SJSA1 (cell line): ENCODE data around the gene HSD17B1. TPM values are rescaled to one million over a fixed set of nuclear protein-coding genes. Genes with fewer than 3 reads are reported as not detected.
"Not testable (repeated sequence)": the region's sequence is repeated elsewhere in the genome, so short reads cannot be mapped to it uniquely, and the experiment has no call there.

ENCODE experiments used
- DNase-seq, 2 experiments: peaks; one replicate each; pipeline ENCODE4 v3.0.0-alpha.2; 2015 to 2020; ENCODE audit warnings: low spot score in 2 of 2, low read depth in 1 of 2
- H3K27ac ChIP-seq: fragments of 250-450 bp; sonication (Bioruptor Pico); 2 replicates; pipeline ENCODE4 v1.5.1; 2020; ENCODE audit warnings: mild to moderate bottlenecking, moderate library complexity
- H3K27me3 ChIP-seq: fragments of 250-450 bp; sonication (Bioruptor Pico); replicated peaks from 2 replicates; pipeline ENCODE4 v1.5.1; 2020; ENCODE audit warnings: mild to moderate bottlenecking, moderate library complexity
- H3K36me3 ChIP-seq: fragments of 250-450 bp; sonication (Bioruptor Pico); 2 replicates; pipeline ENCODE4 v1.5.1; 2020; ENCODE audit warnings: mild to moderate bottlenecking
- H3K4me1 ChIP-seq: fragments of 250-450 bp; sonication (Bioruptor Pico); replicated peaks from 2 replicates; pipeline ENCODE4 v1.6.1; 2021; ENCODE audit warnings: mild to moderate bottlenecking
- H3K4me3 ChIP-seq: fragments of 250-450 bp; sonication (Bioruptor Pico); 2 replicates; pipeline ENCODE4 v1.5.1; 2020; ENCODE audit warnings: mild to moderate bottlenecking
- H3K9me3 ChIP-seq: fragments of 250-450 bp; sonication (Bioruptor Pico); replicated peaks from 2 replicates; pipeline ENCODE4 v1.5.1; 2020; ENCODE audit warnings: mild to moderate bottlenecking
- total RNA-seq: library from RNA; depleted of rRNA; stranded (reverse); fragments of >200 nt; shearing (Covaris generic); gene quantifications from 2 replicates; pipeline ENCODE4 v1.2.3, GENCODE V29; 2014

HSD17B1 gene
- total RNA-seq, 1 experiment from 2014 or later = 0.13 TPM

DNA sequence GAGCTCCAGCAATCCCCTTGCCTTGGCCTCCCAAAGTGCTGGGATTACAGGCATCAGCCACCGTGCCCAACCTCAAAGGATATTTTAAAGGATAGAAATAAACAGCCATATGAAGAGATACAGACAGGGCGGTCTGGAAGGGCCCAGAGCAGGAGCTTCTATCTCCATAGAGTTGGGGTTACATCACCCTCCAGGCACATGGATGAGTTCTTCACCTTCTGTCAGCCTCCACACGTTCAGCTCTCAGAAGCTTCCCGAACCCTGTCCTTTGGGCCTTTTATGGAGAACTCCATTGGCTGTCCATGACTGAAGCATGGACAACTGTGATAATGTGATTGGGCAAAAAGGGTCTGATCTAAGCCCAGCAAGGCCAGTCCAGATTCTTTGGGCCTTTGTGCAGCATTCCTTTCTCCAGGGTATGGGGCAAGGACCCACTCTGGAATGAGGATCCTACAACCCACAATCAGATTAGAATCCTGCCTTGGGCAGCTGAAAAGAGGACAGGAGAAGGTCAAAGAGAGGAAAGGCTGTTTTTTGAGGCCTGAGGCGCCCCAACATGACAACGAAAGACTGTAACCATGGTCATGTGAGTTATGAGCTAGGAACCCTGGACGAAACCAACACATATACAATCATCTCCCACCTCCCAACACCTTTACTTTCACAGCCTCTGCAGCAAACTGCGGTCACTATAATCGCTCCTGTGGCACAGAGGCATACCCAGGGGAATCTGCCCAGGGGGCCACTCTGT, 6.8 kb upstream of the HSD17B1 start:
- not testable (repeated sequence) for H3K9me3 ChIP-seq, H3K27me3 ChIP-seq, H3K4me1 ChIP-seq, DNase-seq, H3K27ac ChIP-seq, H3K4me3 ChIP-seq
- H3K36me3 ChIP-seq = peaks cover 38% of the 10 kb centered on the region

GRCh38 chr17:42547001-42547461, 5.7 kb upstream of the HSD17B1 start:
- no peak for DNase-seq
- Histone ChIP-seq H3K4me3 (no peak overlapping the region), H3K36me3 (peaks cover 31% of the 10 kb centered on the region), H3K9me3 (no peaks in the 10 kb centered on the region), H3K27ac (no peak overlapping the region), H3K4me1 (no peaks in the 10 kb centered on the region), H3K27me3 (no peaks in the 10 kb centered on the region)

DNA sequence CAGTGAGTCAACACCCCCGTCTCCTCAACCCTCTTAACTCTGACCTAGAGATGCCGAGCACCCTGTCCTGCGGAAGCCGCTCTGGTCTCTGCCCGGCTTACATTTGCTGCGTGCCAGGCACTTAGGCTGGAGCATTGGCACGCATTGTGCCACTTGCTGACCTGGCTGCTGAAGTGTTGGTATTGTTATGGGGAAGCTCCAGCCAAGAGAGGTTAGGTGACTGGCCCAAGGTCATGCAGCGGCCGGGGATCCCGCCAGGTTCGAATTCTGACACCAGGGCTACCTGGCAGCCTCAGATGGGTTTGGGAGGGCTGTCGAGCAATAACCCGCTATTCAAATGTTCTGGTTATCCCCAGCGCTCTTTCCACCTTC, 5.0 kb upstream of the HSD17B1 start:
- Histone ChIP-seq H3K27ac (no peak overlapping the region), H3K4me1 (no peaks in the 10 kb centered on the region), H3K4me3 (no peak overlapping the region), H3K36me3 (peaks cover 24% of the 10 kb centered on the region), H3K27me3 (no peaks in the 10 kb centered on the region), H3K9me3 (no peaks in the 10 kb centered on the region)
- no peak for DNase-seq

GRCh38 chr17:42548070-42548837, 4.5 kb upstream of the HSD17B1 start:
- DNase-seq = no peak
- no peak overlapping the region for H3K27ac ChIP-seq
- no peaks in the 10 kb centered on the region for H3K27me3 ChIP-seq
- H3K9me3 ChIP-seq = no peaks in the 10 kb centered on the region
- H3K4me1 ChIP-seq = no peaks in the 10 kb centered on the region
- peaks cover 20% of the 10 kb centered on the region for H3K36me3 ChIP-seq
- no peak overlapping the region for H3K4me3 ChIP-seq

GRCh38 chr17:42548993-42549755, 3.5 kb upstream of the HSD17B1 start:
- Histone ChIP-seq H3K4me1 (peaks cover 6% of the 10 kb centered on the region), H3K4me3 (no peak overlapping the region), H3K27me3 (no peaks in the 10 kb centered on the region), H3K27ac (no peak overlapping the region), H3K9me3 (no peaks in the 10 kb centered on the region), H3K36me3 (peaks cover 17% of the 10 kb centered on the region)
- no peak for DNase-seq

DNA sequence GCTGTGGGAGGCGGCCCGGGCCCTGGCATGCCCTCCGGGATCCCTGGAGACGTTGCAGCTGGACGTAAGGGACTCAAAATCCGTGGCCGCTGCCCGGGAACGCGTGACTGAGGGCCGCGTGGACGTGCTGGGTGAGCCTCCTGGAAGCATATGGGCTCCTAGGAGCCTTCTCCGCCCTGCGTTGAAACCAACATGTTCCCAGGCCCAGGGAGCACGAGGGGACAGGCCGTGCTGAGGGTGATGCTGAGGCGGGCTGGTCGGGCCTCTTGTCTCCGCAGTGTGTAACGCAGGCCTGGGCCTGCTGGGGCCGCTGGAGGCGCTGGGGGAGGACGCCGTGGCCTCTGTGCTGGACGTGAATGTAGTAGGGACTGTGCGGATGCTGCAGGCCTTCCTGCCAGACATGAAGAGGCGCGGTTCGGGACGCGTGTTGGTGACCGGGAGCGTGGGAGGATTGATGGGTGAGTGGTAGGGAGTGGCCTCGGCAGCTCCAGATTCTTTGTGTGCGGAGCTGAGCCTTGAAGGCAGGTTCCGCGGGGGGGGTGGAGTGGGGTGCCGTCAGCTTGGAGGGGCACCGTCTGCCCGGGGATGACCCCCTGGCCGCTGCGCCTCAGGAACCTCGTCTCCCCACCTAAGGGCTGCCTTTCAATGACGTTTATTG, 567 bp downstream of the HSD17B1 start:
- no peak for DNase-seq
- H3K36me3 ChIP-seq = peaks cover 6% of the 10 kb centered on the region
- H3K27me3 ChIP-seq = no peaks in the 10 kb centered on the region
- peaks cover 6% of the 10 kb centered on the region for H3K4me1 ChIP-seq
- H3K9me3 ChIP-seq = no peaks in the 10 kb centered on the region
- no peak overlapping the region; the same call in 1 of the 2 replicates for H3K4me3 ChIP-seq
- H3K27ac ChIP-seq = no peak overlapping the region

- peak overlapping the region; percentile 81 for H3K4me3 ChIP-seq
Measured at GRCh38 chr17:42553866-42554249, 1.1 kb downstream of the HSD17B1 start.

GRCh38 chr17:42554250-42555121, 1.8 kb downstream of the HSD17B1 start:
- no peaks in the 10 kb centered on the region for H3K9me3 ChIP-seq
- H3K27me3 ChIP-seq = no peaks in the 10 kb centered on the region
- peak; percentile 69 to 82 for DNase-seq
- peaks cover 6% of the 10 kb centered on the region for H3K36me3 ChIP-seq
- H3K27ac ChIP-seq = peak overlapping the region; percentile 35
- H3K4me3 ChIP-seq = peak overlapping the region; percentile 81
- H3K4me1 ChIP-seq = peaks cover 6% of the 10 kb centered on the region

More at GRCh38 chr17:42553866-42554249, 1.1 kb downstream of the HSD17B1 start:
- Histone ChIP-seq H3K27ac (no peak overlapping the region), H3K36me3 (peaks cover 6% of the 10 kb centered on the region), H3K4me1 (peaks cover 6% of the 10 kb centered on the region), H3K9me3 (no peaks in the 10 kb centered on the region), H3K27me3 (no peaks in the 10 kb centered on the region)
- no peak for DNase-seq

GRCh38 chr17:42555122-42555622, 2.4 kb downstream of the HSD17B1 start:
- H3K27me3 ChIP-seq = no peaks in the 10 kb centered on the region
- peak overlapping the region; percentile 35 for H3K27ac ChIP-seq
- DNase-seq = no peak
- no peaks in the 10 kb centered on the region for H3K9me3 ChIP-seq
- peaks cover 6% of the 10 kb centered on the region; the same call in 1 of the 2 replicates for H3K36me3 ChIP-seq
- peaks cover 6% of the 10 kb centered on the region for H3K4me1 ChIP-seq
- H3K4me3 ChIP-seq = peak overlapping the region; percentile 81

DNA sequence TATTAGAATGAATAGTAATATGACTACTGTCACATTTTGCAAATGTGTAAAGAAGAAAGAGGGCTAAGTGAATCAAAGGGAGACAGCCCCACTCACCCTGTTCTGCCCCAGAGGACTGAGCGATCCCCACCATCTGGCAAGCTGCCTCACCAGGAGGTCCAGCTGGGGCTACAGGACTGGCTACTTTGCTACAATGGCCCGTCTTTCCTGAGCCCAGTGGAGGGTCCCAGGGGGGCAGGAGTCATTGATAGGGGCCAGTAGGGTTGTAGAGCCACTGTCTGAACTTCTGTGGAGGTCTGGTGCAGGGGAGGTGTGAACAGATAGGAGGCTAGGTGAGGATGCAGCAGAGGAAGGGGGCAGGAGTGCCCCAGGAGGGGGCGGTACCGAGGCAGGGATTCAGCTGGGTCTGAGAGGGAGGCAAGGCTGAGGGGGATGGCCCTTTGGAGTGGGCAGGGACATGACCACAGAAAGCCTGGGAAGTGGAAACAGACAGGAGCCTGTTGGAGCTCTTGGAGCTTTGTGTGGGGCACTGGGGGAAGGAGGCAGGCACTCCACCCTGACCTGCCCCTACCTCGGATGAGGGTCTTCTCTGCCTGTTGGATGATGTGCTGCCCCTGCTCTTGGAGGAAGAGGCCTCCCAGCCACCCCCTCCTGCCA, 3.4 kb downstream of the HSD17B1 start:
- not testable (repeated sequence) for H3K27me3 ChIP-seq, H3K4me1 ChIP-seq, H3K9me3 ChIP-seq, DNase-seq, H3K36me3 ChIP-seq, H3K27ac ChIP-seq, H3K4me3 ChIP-seq

GRCh38 chr17:42559075-42559474, 6.4 kb downstream of the HSD17B1 start:
- Histone ChIP-seq H3K9me3 (no peaks in the 10 kb centered on the region), H3K36me3 (peaks cover 13% of the 10 kb centered on the region), H3K4me1 (peaks cover 22% of the 10 kb centered on the region), H3K27me3 (no peaks in the 10 kb centered on the region), H3K27ac (no peak overlapping the region), H3K4me3 (no peak overlapping the region)
- DNase-seq = no peak

GRCh38 chr17:42560246-42560645, 7.5 kb downstream of the HSD17B1 start:
- Histone ChIP-seq H3K4me1 (peaks cover 22% of the 10 kb centered on the region), H3K27me3 (no peaks in the 10 kb centered on the region), H3K36me3 (peaks cover 24% of the 10 kb centered on the region), H3K4me3 (no peak overlapping the region), H3K9me3 (no peaks in the 10 kb centered on the region), H3K27ac (no peak overlapping the region)
- no peak for DNase-seq
